ENCODE measurements around the gene FBXO42.

DNA sequence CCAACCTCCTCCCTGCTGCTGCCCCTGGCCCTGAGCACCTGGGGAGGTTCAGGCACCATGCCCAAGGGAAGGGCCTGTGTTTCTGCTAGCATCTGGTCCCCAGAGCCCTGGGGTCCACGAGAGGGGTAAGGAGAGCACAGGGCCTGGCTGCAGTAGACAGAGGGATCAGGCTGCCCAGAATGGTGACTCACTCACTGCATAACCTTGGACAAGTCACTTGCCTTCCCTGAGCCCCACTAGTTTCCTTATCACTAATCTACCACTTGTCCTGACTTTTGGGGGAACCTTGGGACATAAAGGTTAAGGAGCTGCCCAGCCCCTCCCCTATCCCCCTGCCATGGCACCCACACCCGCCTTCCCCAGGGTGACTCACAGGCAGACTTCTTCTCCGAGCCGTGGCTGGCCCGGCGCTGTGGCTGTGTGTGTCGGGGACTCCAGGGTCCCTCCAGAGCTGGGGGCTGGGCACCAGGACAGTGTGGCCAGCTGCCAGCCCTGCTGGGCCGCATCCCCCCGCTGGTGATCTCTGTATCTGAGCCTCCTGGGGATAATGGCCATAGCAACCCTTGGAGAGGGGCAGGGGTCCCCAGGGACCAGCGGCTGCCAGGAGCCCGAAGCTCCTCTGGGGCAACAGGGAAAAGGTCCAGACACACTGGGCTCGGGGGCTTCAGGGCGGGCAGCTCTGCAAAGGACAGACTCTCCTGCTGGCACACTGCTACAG lies 143.9 kb downstream of the FBXO42 start:
- TF ChIP-seq, protein P1, sequence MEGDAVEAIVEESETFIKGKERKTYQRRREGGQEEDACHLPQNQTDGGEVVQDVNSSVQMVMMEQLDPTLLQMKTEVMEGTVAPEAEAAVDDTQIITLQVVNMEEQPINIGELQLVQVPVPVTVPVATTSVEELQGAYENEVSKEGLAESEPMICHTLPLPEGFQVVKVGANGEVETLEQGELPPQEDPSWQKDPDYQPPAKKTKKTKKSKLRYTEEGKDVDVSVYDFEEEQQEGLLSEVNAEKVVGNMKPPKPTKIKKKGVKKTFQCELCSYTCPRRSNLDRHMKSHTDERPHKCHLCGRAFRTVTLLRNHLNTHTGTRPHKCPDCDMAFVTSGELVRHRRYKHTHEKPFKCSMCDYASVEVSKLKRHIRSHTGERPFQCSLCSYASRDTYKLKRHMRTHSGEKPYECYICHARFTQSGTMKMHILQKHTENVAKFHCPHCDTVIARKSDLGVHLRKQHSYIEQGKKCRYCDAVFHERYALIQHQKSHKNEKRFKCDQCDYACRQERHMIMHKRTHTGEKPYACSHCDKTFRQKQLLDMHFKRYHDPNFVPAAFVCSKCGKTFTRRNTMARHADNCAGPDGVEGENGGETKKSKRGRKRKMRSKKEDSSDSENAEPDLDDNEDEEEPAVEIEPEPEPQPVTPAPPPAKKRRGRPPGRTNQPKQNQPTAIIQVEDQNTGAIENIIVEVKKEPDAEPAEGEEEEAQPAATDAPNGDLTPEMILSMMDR (IDR thresholded peaks at IDR 0.05; ENCODE audit: insufficient read depth, low read depth, low read length) = no peak
- no peak for TF ChIP-seq EZH2 (IDR thresholded peaks at IDR 0.05; ENCODE audit: insufficient read depth, low read length)

Measured in astrocyte (in vitro differentiated cells and primary cell).